Endodermal cell (in vitro differentiated cells): Measurements from ENCODE around the gene B4GALNT4. TPM values are rescaled to one million over a fixed set of nuclear protein-coding genes. Genes with fewer than 3 reads are reported as not detected.

Experiments used
- DNase-seq: peaks from one replicate; pipeline ENCODE4 v3.0.0-alpha.2; 2017
- H3K27ac ChIP-seq: 2 replicates; pipeline ENCODE4 v1.5.1; 2013; ENCODE audit warnings: mild to moderate bottlenecking, low read depth, low read length, moderate library complexity
- H3K27me3 ChIP-seq: 2 replicates; pipeline ENCODE4 v1.6.1; 2013; ENCODE audit warnings: mild to moderate bottlenecking, low read length, moderate library complexity; ENCODE audit not compliant: insufficient read depth, control insufficient read depth, poor library complexity, severe bottlenecking
- H3K36me3 ChIP-seq: 2 replicates; pipeline ENCODE4 v1.7.0; 2013; ENCODE audit warnings: mild to moderate bottlenecking, low read length, moderate library complexity; ENCODE audit not compliant: control insufficient read depth, insufficient read depth
- H3K4me1 ChIP-seq: one replicate; pipeline ENCODE4 v1.7.0; 2013; ENCODE audit warnings: low read length; ENCODE audit not compliant: control insufficient read depth, insufficient read depth
- H3K4me3 ChIP-seq: 2 replicates; pipeline ENCODE4 v1.5.1; 2013; ENCODE audit warnings: mild to moderate bottlenecking, low read length, moderate library complexity
- H3K9ac ChIP-seq: 2 replicates; pipeline ENCODE4 v1.6.1; 2013; ENCODE audit warnings: mild to moderate bottlenecking, low read length, moderate library complexity; ENCODE audit not compliant: poor library complexity, severe bottlenecking; ENCODE audit errors: extremely low read depth
- H3K9me3 ChIP-seq: 2 replicates; pipeline ENCODE4 v1.6.1; 2013; ENCODE audit warnings: mild to moderate bottlenecking, low read length, moderate library complexity; ENCODE audit not compliant: control insufficient read depth
- H3K27ac Mint-ChIP-seq: 2 replicates; pipeline ENCODE4 v1.8.0; 2020; ENCODE audit warnings: mixed read lengths
- H3K27me3 Mint-ChIP-seq: 2 replicates; pipeline ENCODE4 v1.8.0; 2021; ENCODE audit warnings: mild to moderate bottlenecking, mixed read lengths; ENCODE audit not compliant: insufficient read depth
- H3K36me3 Mint-ChIP-seq: 2 replicates; pipeline ENCODE4 v1.8.0; 2020; ENCODE audit warnings: low read depth, mixed read lengths
- H3K4me1 Mint-ChIP-seq: 2 replicates; pipeline ENCODE4 v1.8.0; 2020; ENCODE audit warnings: mixed read lengths
- H3K4me3 Mint-ChIP-seq: 2 replicates; pipeline ENCODE4 v1.8.0; 2020; ENCODE audit warnings: mild to moderate bottlenecking, moderate library complexity, mixed read lengths
- H3K9me3 Mint-ChIP-seq: 2 replicates; pipeline ENCODE4 v1.8.0; 2020; ENCODE audit warnings: mild to moderate bottlenecking, mixed read lengths
- WGBS, 2 experiments: methylation state at CpG; one replicate each; pipeline versions ENCODE4 v1.1.5 to v1.1.7; 2013; ENCODE audit warnings: missing lambda C conversion rate in 2 of 2, mixed read lengths in 1 of 2; ENCODE audit not compliant: insufficient coverage in 1 of 2, insufficient read length in 1 of 2; 5-methylcytosine and 5-hydroxymethylcytosine counted together
- total RNA-seq, 2 donors: library from RNA; stranded (reverse); fragmentation: NEBNext Ultra II Directional in 1 of 2; extraction: Animal tissue kit (Norgen Biotek cat#: 25700) in 1 of 2; gene quantifications; 2 replicates in 1 of 2; 3 replicates in 1 of 2; pipeline ENCODE4 v1.2.1, GENCODE V29; 2021
- TF ChIP-seq, protein P1 (sequence below): fragments of 200-600 bp; sonication (generic); conservative IDR thresholded peaks from 2 replicates; pipeline ENCODE4 v1.5.0; 2021; ENCODE audit warnings: antibody characterized with exemption, mild to moderate bottlenecking

B4GALNT4 gene
- total RNA-seq, 2 donors from 2014 or later, result 109 to 118 TPM

DNA sequence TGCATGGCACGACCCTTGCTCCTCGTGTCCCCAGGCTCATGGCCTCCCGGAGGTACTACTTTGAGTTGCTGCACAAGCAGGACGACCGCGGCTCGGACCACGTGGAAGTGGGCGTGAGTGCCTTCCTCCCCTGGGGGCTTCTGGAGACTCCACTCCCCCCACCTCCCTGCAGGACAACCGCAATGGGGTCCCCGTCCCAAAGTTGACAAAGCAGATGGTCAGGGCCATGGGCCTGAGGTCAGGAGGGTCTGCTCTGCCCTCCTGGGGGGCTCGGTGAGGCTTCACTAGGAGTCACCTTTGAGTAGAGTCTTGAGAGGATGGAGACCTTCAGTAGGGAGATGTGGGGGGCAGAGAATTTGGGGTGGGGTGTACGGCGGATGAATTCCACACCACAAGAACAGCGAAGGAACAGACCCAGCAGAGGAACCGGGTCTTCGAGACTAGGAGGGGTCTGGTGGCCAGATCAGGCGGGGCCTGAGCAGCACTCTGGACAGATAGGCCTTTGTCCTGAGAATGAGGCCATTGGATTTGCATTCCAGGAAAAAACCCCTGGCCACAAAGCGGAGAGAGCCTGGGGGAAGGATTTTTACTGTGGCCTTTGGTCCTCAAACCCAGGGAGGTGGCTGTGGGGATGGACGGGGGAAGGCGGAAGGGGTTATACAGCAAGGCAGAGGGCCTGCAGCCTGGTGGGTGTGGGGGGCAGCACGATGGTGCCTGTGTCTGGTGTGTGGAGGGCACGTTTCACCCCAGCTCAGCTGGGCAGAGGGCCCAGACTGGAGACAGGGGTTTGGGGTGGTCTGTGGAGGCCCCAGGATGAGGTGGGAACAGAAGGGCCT lies 4.6 kb downstream of the B4GALNT4 start:
- no peak overlapping the region for H3K9ac ChIP-seq
- DNase-seq, result no peak
- peaks cover 40% of the 10 kb centered on the region for H3K36me3 Mint-ChIP-seq

DNA sequence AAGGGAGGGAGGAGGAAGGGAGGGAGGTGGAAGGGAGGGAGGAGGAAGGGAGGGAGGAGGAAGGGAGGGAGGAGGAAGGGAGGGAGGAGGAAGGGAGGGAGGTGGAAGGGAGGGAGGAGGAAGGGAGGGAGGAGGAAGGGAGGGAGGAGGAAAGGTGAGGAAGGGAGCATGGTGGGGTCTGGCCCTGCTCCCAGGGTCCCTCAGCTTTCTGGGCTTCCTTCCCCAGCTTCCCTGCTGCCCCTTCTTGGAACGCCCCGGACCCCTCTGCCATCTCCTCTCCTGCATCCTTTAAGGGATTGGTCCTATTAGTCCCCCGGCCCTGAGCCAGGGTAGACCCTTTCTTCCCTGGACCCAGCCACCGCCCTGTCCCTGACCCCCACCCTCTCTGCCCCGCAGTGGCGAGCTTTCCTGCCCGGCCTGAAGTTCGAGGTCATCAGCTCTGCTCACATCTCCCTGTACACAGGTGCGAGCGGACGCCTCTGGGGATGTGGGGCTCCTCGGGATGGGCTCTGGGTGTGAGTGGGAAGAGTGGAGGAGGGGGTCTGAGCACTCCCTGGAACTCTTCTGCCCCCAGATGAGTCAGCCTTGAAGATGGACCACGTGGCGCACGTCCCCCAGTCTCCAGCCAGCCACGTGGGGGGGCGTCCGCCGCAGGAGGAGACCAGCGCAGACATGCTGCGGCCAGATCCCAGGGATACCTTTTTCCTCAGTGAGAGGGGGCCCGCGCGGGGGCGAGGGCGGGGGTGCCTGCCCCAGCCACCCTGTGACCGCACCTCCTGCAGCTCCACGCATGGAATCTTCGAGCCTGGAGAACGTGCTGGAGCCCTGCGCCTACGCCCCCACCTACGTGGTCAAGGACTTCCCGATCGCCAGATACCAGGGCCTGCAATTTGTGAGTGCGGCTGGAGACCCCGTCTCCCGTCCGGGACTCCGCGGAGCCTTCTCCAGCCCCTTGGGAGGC lies 6.0 kb downstream of the B4GALNT4 start:
- no peak overlapping the region for H3K4me3 ChIP-seq
- Mint-ChIP-seq H3K4me1 (peaks cover 5% of the 10 kb centered on the region), H3K27me3 (no peaks in the 10 kb centered on the region), H3K9me3 (peaks cover 4% of the 10 kb centered on the region), H3K36me3 (peaks cover 44% of the 10 kb centered on the region), H3K4me3 (no peak overlapping the region), H3K27ac (no peak overlapping the region)
- H3K27ac ChIP-seq, result no peak overlapping the region
- H3K9me3 ChIP-seq, result peaks cover 8% of the 10 kb centered on the region
- TF ChIP-seq, protein P1, sequence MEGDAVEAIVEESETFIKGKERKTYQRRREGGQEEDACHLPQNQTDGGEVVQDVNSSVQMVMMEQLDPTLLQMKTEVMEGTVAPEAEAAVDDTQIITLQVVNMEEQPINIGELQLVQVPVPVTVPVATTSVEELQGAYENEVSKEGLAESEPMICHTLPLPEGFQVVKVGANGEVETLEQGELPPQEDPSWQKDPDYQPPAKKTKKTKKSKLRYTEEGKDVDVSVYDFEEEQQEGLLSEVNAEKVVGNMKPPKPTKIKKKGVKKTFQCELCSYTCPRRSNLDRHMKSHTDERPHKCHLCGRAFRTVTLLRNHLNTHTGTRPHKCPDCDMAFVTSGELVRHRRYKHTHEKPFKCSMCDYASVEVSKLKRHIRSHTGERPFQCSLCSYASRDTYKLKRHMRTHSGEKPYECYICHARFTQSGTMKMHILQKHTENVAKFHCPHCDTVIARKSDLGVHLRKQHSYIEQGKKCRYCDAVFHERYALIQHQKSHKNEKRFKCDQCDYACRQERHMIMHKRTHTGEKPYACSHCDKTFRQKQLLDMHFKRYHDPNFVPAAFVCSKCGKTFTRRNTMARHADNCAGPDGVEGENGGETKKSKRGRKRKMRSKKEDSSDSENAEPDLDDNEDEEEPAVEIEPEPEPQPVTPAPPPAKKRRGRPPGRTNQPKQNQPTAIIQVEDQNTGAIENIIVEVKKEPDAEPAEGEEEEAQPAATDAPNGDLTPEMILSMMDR, result no peak
- H3K4me1 ChIP-seq, result no peaks in the 10 kb centered on the region
- no peak for DNase-seq
- H3K27me3 ChIP-seq, result no peaks in the 10 kb centered on the region
- H3K36me3 ChIP-seq, result peaks cover 21% of the 10 kb centered on the region
- H3K9ac ChIP-seq, result no peak overlapping the region
- WGBS, 2 experiments, result 91 to 95% methylated on average over 20 to 41 of the region's 41 CpGs

More for the DNA sequence above, 4.6 kb downstream of the B4GALNT4 start:
- Histone ChIP-seq H3K36me3 (peaks cover 21% of the 10 kb centered on the region), H3K27ac (no peak overlapping the region), H3K4me3 (no peak overlapping the region), H3K27me3 (no peaks in the 10 kb centered on the region), H3K9me3 (peaks cover 8% of the 10 kb centered on the region), H3K4me1 (no peaks in the 10 kb centered on the region)
- H3K27me3 Mint-ChIP-seq, result no peaks in the 10 kb centered on the region
- H3K9me3 Mint-ChIP-seq, result peaks cover 4% of the 10 kb centered on the region
- H3K4me1 Mint-ChIP-seq, result peaks cover 6% of the 10 kb centered on the region
- 96 to 97% methylated on average over 18 to 23 of the region's 23 CpGs for WGBS, 2 experiments
- no peak overlapping the region for H3K4me3 Mint-ChIP-seq
- H3K27ac Mint-ChIP-seq, result no peak overlapping the region
- TF ChIP-seq, protein P1, result no peak

DNA sequence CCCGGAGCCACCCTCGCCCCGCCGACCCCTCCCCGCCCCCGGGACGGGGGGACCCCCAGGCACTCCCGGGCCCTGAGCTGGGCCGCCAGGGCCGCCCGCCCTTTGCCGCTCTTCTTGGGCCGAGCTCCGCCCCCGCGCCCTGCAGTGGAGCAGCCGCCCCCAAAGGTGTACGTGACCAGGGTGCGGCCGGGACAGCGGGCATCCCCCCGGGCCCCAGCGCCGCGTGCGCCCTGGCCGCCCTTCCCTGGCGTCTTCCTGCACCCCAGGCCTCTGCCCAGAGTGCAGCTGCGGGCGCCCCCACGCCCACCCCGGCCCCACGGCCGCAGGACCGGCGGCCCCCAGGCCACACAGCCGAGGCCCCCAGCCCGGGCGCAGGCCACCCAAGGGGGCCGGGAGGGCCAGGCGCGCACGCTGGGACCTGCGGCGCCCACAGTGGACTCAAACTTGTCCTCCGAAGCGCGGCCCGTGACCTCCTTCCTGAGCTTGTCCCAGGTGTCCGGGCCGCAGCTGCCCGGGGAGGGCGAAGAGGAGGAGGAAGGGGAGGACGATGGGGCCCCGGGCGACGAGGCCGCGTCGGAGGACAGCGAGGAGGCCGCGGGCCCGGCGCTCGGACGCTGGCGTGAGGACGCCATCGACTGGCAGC lies 7.4 kb downstream of the B4GALNT4 start:
- H3K9me3 Mint-ChIP-seq, result peaks cover 4% of the 10 kb centered on the region
- H3K27me3 Mint-ChIP-seq, result no peaks in the 10 kb centered on the region
- H3K27me3 ChIP-seq, result no peaks in the 10 kb centered on the region
- H3K27ac Mint-ChIP-seq, result no peak overlapping the region
- peaks cover 8% of the 10 kb centered on the region for H3K9me3 ChIP-seq
- TF ChIP-seq, protein P1, result no peak
- no peak overlapping the region for H3K27ac ChIP-seq
- H3K36me3 Mint-ChIP-seq, result peaks cover 40% of the 10 kb centered on the region
- no peak overlapping the region for H3K4me3 ChIP-seq
- H3K4me1 Mint-ChIP-seq, result no peaks in the 10 kb centered on the region
- H3K4me3 Mint-ChIP-seq, result no peak overlapping the region
- H3K36me3 ChIP-seq, result peaks cover 18% of the 10 kb centered on the region
- no peaks in the 10 kb centered on the region for H3K4me1 ChIP-seq
- WGBS, 2 experiments, result 96 to 99% methylated on average over 34 to 70 of the region's 70 CpGs
- no peak for DNase-seq
- no peak overlapping the region for H3K9ac ChIP-seq
